Gastrocnemius medialis (tissue), 4 donors: ENCODE results near the gene MTREX.

Experiments used
- POLR2A ChIP-seq, 2 donors: fragments of 450-650 bp; IDR thresholded peaks; one replicate each; pipeline ENCODE4 v1.6.1; 2017; ENCODE audit warnings: antibody characterized with exemption in 2 of 2, mild to moderate bottlenecking in 2 of 2, moderate library complexity in 2 of 2
- TF ChIP-seq, protein P1 (sequence below), 5 experiments: fragments of 450-650 bp in 3 of 5; fragments of 200-600 bp in 2 of 5; sonication (generic) in 2 of 5; IDR thresholded peaks in 4 of 5; conservative IDR thresholded peaks in 1 of 5; 1 replicate in 4 of 5; 2 replicates in 1 of 5; pipeline ENCODE4 v1.5.1; 2016 to 2019; ENCODE audit warnings: antibody characterized with exemption in 5 of 5, mild to moderate bottlenecking in 3 of 5, moderate library complexity in 3 of 5

DNA sequence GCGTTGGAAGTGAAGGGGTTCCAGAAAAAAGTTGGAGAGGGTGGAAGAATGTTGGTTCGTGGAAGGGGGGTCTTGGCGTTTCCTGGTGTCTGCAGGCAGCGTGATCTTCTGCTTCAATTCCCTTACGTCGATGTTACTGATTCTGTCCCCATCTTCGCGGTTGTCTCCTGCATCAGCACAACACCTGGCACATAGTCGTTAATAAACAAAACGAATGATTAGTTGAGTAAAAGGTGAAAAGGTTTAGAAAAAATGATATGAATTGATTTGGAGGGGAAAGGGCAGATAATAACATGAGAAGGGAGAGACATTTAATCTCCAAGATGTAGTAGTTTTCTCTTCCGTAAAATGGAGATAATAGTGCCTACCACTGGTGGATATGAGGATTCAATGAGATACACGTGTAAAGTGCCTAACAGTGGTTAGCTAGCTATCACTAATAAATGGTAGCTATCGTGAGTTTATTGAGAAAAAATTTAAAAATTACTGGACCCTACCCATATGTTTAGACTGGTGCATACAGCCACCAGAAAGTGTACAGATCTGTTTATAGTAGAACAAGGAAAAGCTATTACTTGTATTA is 556 bp downstream of the MTREX start:
- TF ChIP-seq, protein P1, sequence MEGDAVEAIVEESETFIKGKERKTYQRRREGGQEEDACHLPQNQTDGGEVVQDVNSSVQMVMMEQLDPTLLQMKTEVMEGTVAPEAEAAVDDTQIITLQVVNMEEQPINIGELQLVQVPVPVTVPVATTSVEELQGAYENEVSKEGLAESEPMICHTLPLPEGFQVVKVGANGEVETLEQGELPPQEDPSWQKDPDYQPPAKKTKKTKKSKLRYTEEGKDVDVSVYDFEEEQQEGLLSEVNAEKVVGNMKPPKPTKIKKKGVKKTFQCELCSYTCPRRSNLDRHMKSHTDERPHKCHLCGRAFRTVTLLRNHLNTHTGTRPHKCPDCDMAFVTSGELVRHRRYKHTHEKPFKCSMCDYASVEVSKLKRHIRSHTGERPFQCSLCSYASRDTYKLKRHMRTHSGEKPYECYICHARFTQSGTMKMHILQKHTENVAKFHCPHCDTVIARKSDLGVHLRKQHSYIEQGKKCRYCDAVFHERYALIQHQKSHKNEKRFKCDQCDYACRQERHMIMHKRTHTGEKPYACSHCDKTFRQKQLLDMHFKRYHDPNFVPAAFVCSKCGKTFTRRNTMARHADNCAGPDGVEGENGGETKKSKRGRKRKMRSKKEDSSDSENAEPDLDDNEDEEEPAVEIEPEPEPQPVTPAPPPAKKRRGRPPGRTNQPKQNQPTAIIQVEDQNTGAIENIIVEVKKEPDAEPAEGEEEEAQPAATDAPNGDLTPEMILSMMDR (IDR thresholded peaks at IDR 0.05 in 4 of 5, conservative IDR thresholded peaks at IDR 0.05 in 1 of 5): no peak
- TF ChIP-seq POLR2A (IDR thresholded peaks at IDR 0.05): no peak
